C4-2B (cell line): Measurements from ENCODE around the gene STK16.

Source experiments
- CTCF ChIP-seq: fragments of 450-650 bp; conservative IDR thresholded peaks from 2 replicates; pipeline ENCODE4 v1.5.1; 2017; ENCODE audit warnings: mild to moderate bottlenecking
- ZFX ChIP-seq: fragments of 450-650 bp; IDR thresholded peaks from 2 replicates; pipeline ENCODE4 v1.6.1; 2017

GRCh38 chr2:219266232-219266631 lies 21.0 kb downstream of the STK16 start:
- TF ChIP-seq CTCF (no peak), ZFX (no peak)
